ENCODE data around the gene MYO5B. TPM values are rescaled to one million over a fixed set of nuclear protein-coding genes. Genes with fewer than 3 reads are reported as not detected.

MYO5B gene
- total and polyA plus RNA-seq, 2 donors (not counting 1 experiment from before 2014, with no cell fraction given), result 0.30 to 1.7 TPM

GRCh38 chr18:50135903-50136302, 59.0 kb downstream of the MYO5B start:
- Mint-ChIP-seq H3K27me3 (peaks cover 69% of the 10 kb centered on the region), H3K27ac (no peak overlapping the region), H3K4me1 (no peaks in the 10 kb centered on the region), H3K4me3 (no peak overlapping the region), H3K9me3 (ENCODE audit: insufficient read depth) (no peaks in the 10 kb centered on the region)
- H4K20me1 ChIP-seq (ENCODE audit: control insufficient read depth, insufficient read depth, low read length, poor library complexity, severe bottlenecking), result no peaks in the 10 kb centered on the region
- H3K9ac ChIP-seq (ENCODE audit: low read length), result no peak overlapping the region
- TF ChIP-seq CTCF (IDR thresholded peaks at IDR 0.05) (no peak), EZH2 (IDR thresholded peaks at IDR 0.05; ENCODE audit: borderline replicate concordance, insufficient read depth, low read depth, low read length, poor library complexity, severe bottlenecking) (no peak)
- no peak overlapping the region for H2AFZ ChIP-seq (ENCODE audit: insufficient read depth, low read depth, low read length, poor library complexity, severe bottlenecking)
- H3K27me3 ChIP-seq (replicated peaks in 1 of 4; ENCODE audit: control extremely low read depth in 1 of 4, control insufficient read depth in 3 of 4, insufficient read depth in 4 of 4, low read length in 3 of 4), result no peaks in the 10 kb centered on the region
- CTCF ChIA-PET, result no interaction called here
- intact Hi-C loops (cut with micrococcal nuclease), result no loop called here
- DNase-seq, result no peak
- H3K27ac ChIP-seq (ENCODE audit: low read length in 2 of 2), result no peak overlapping the region
- H3K9me3 ChIP-seq (ENCODE audit: control extremely low read depth in 1 of 3, control insufficient read depth in 2 of 3, insufficient read depth in 1 of 3, low read length in 2 of 3), result peaks cover 0 to 2% (median 0%) of the 10 kb centered on the region in 3 donors
- POLR2A ChIA-PET, result no interaction called here
- H3K79me2 ChIP-seq (ENCODE audit: control insufficient read depth, insufficient read depth, low read length), result no peaks in the 10 kb centered on the region
- ATAC-seq (ENCODE audit: low read depth), result no peak
- no peaks in the 10 kb centered on the region for H3K4me1 ChIP-seq (ENCODE audit: control insufficient read depth in 2 of 2, insufficient read depth in 2 of 2, low read length in 2 of 2)
- no peak overlapping the region for H3K4me2 ChIP-seq (replicated peaks; ENCODE audit: low read depth, low read length, poor library complexity, severe bottlenecking)
- WGBS (ENCODE audit: insufficient coverage), result 96% methylated on average over 4 of the region's 9 CpGs
- H3K36me3 ChIP-seq (replicated peaks in 1 of 2; ENCODE audit: control extremely low read depth in 1 of 2, control insufficient read depth in 1 of 2, extremely low read depth in 1 of 2, insufficient read depth in 2 of 2, low read length in 1 of 2), result no peaks in the 10 kb centered on the region
- H3K4me3 ChIP-seq (ENCODE audit: control extremely low read depth in 1 of 5, extremely low read depth in 1 of 5, insufficient read depth in 1 of 5, low read depth in 2 of 5, low read length in 4 of 5), result no peak overlapping the region

- Histone ChIP-seq H3K27me3 (replicated peaks in 1 of 4; ENCODE audit: control extremely low read depth in 1 of 4, control insufficient read depth in 3 of 4, insufficient read depth in 4 of 4, low read length in 3 of 4) (peaks cover 0 to 3% (median 0%) of the 10 kb centered on the region in 4 experiments), H3K9ac (ENCODE audit: low read length) (no peak overlapping the region)
Observed at GRCh38 chr18:50133526-50133925, 61.4 kb downstream of the MYO5B start.

More at GRCh38 chr18:50133526-50133925, 61.4 kb downstream of the MYO5B start:
- ChIA-PET CTCF (no interaction called here), POLR2A (no interaction called here)
- Mint-ChIP-seq H3K4me3 (no peak overlapping the region), H3K4me1 (no peaks in the 10 kb centered on the region), H3K27ac (no peak overlapping the region), H3K27me3 (peaks cover 71% of the 10 kb centered on the region), H3K9me3 (ENCODE audit: insufficient read depth) (no peaks in the 10 kb centered on the region)
- H2AFZ ChIP-seq (ENCODE audit: insufficient read depth, low read depth, low read length, poor library complexity, severe bottlenecking), result no peak overlapping the region
- no peaks in the 10 kb centered on the region for H3K4me1 ChIP-seq (ENCODE audit: control insufficient read depth in 2 of 2, insufficient read depth in 2 of 2, low read length in 2 of 2)
- H4K20me1 ChIP-seq (ENCODE audit: control insufficient read depth, insufficient read depth, low read length, poor library complexity, severe bottlenecking), result no peaks in the 10 kb centered on the region
- no peak for ATAC-seq (ENCODE audit: low read depth)
- H3K36me3 ChIP-seq (replicated peaks in 1 of 2; ENCODE audit: control extremely low read depth in 1 of 2, control insufficient read depth in 1 of 2, extremely low read depth in 1 of 2, insufficient read depth in 2 of 2, low read length in 1 of 2), result no peaks in the 10 kb centered on the region
- intact Hi-C loops (cut with micrococcal nuclease), result no loop called here
- no peak overlapping the region for H3K4me2 ChIP-seq (replicated peaks; ENCODE audit: low read depth, low read length, poor library complexity, severe bottlenecking)
- no peak overlapping the region for H3K27ac ChIP-seq (ENCODE audit: low read length in 2 of 2)
- H3K79me2 ChIP-seq (ENCODE audit: control insufficient read depth, insufficient read depth, low read length), result no peaks in the 10 kb centered on the region
- TF ChIP-seq CTCF (IDR thresholded peaks at IDR 0.05) (no peak), EZH2 (IDR thresholded peaks at IDR 0.05; ENCODE audit: borderline replicate concordance, insufficient read depth, low read depth, low read length, poor library complexity, severe bottlenecking) (no peak)
- no peak overlapping the region for H3K4me3 ChIP-seq (ENCODE audit: control extremely low read depth in 1 of 5, extremely low read depth in 1 of 5, insufficient read depth in 1 of 5, low read depth in 2 of 5, low read length in 4 of 5)
- DNase-seq, result no peak
- WGBS (ENCODE audit: insufficient coverage), result 84% methylated on average over 3 of the region's 4 CpGs
- H3K9me3 ChIP-seq (ENCODE audit: control extremely low read depth in 1 of 3, control insufficient read depth in 2 of 3, insufficient read depth in 1 of 3, low read length in 2 of 3), result peaks cover 0 to 2% (median 0%) of the 10 kb centered on the region in 3 donors

Data from B cell (primary cell).